ENCODE results near the gene CGREF1. TPM values are rescaled to one million over a fixed set of nuclear protein-coding genes. Genes with fewer than 3 reads are reported as not detected.

CGREF1 gene
- total RNA-seq, 1 experiment from 2014 or later = 3.7 TPM

GRCh38 chr2:27143285-27143684 is 24.4 kb upstream of the CGREF1 start:
- Mint-ChIP-seq H3K4me1 (ENCODE audit: low read depth, unreplicated experiment) (no peaks in the 10 kb centered on the region), H3K36me3 (ENCODE audit: insufficient read depth, unreplicated experiment) (no peaks in the 10 kb centered on the region), H3K9me3 (ENCODE audit: low read depth, unreplicated experiment) (no peaks in the 10 kb centered on the region), H3K27me3 (ENCODE audit: unreplicated experiment) (peaks cover 60% of the 10 kb centered on the region), H3K27ac (ENCODE audit: unreplicated experiment) (no peak overlapping the region), H3K4me3 (ENCODE audit: low read depth, unreplicated experiment) (no peak overlapping the region)
- CTCF ChIA-PET = no interaction called here
- BruUV-seq (replicated peaks) = no TSS peak
- TF ChIP-seq CTCF (IDR thresholded peaks at IDR 0.05; ENCODE audit: unreplicated experiment) = no peak
- intact Hi-C loops (cut with micrococcal nuclease; ENCODE audit: unreplicated experiment) = no loop called here
- no peak for DNase-seq

GRCh38 chr2:27139310-27139709 is 20.4 kb upstream of the CGREF1 start, which contains the start of gene PRR30:
Gene PRR30 (minus strand): TSS chr2:27139410. CDS start chr2:27138329, 1,081 bp downstream.
- no peaks in the 10 kb centered on the region for H3K9me3 Mint-ChIP-seq (ENCODE audit: low read depth, unreplicated experiment)
- CTCF ChIA-PET = no interaction called here
- no peak for TF ChIP-seq CTCF (IDR thresholded peaks at IDR 0.05; ENCODE audit: unreplicated experiment)
- no peak within 1 kb of the TSS for H3K4me3 Mint-ChIP-seq (ENCODE audit: low read depth, unreplicated experiment)
- no TSS peak for BruUV-seq (replicated peaks)
- H3K27me3 Mint-ChIP-seq (ENCODE audit: unreplicated experiment) = peaks cover 54% of the 10 kb centered on the region
- H3K27ac Mint-ChIP-seq (ENCODE audit: unreplicated experiment) = no peak within 1 kb of the TSS
- DNase-seq = no peak
- intact Hi-C loops (cut with micrococcal nuclease; ENCODE audit: unreplicated experiment) = no loop called here
- H3K4me1 Mint-ChIP-seq (ENCODE audit: low read depth, unreplicated experiment) = no peaks in the 10 kb centered on the region
- peaks cover 15% of the 10 kb centered on the region for H3K36me3 Mint-ChIP-seq (ENCODE audit: insufficient read depth, unreplicated experiment)

GRCh38 chr2:27138111-27138510 is 19.2 kb upstream of the CGREF1 start:
- Mint-ChIP-seq H3K4me3 (ENCODE audit: low read depth, unreplicated experiment) (no peak overlapping the region), H3K4me1 (ENCODE audit: low read depth, unreplicated experiment) (peaks cover 5% of the 10 kb centered on the region), H3K9me3 (ENCODE audit: low read depth, unreplicated experiment) (no peaks in the 10 kb centered on the region), H3K27me3 (ENCODE audit: unreplicated experiment) (peaks cover 42% of the 10 kb centered on the region), H3K27ac (ENCODE audit: unreplicated experiment) (no peak overlapping the region), H3K36me3 (ENCODE audit: insufficient read depth, unreplicated experiment) (peaks cover 26% of the 10 kb centered on the region)
- TF ChIP-seq CTCF (IDR thresholded peaks at IDR 0.05; ENCODE audit: unreplicated experiment) = no peak
- intact Hi-C loops (cut with micrococcal nuclease; ENCODE audit: unreplicated experiment) = no loop called here
- CTCF ChIA-PET = no interaction called here
- BruUV-seq (replicated peaks) = no TSS peak
- no peak for DNase-seq

GRCh38 chr2:27137322-27137935 is 18.5 kb upstream of the CGREF1 start:
- BruUV-seq (replicated peaks) = no TSS peak
- Mint-ChIP-seq H3K4me3 (ENCODE audit: low read depth, unreplicated experiment) (no peak overlapping the region), H3K9me3 (ENCODE audit: low read depth, unreplicated experiment) (no peaks in the 10 kb centered on the region), H3K27me3 (ENCODE audit: unreplicated experiment) (peaks cover 35% of the 10 kb centered on the region), H3K4me1 (ENCODE audit: low read depth, unreplicated experiment) (peaks cover 9% of the 10 kb centered on the region), H3K27ac (ENCODE audit: unreplicated experiment) (no peak overlapping the region), H3K36me3 (ENCODE audit: insufficient read depth, unreplicated experiment) (peaks cover 26% of the 10 kb centered on the region)
- no peak for DNase-seq
- no peak for TF ChIP-seq CTCF (IDR thresholded peaks at IDR 0.05; ENCODE audit: unreplicated experiment)
- CTCF ChIA-PET = interaction anchor here (0.6 kb wide), 1 partner anchor 14 kb away, joined by 3 read pairs; no protein-coding TSS in a partner anchor
- intact Hi-C loops (cut with micrococcal nuclease; ENCODE audit: unreplicated experiment) = no loop called here

All from Calu3 (cell line).